Neuronal stem cell (in vitro differentiated cells): ENCODE measurements around the gene GRIK5.

Source experiments
- DNase-seq: peaks from one replicate; pipeline ENCODE4 v3.0.0-alpha.2; 2013; ENCODE audit warnings: low spot score
- H2AFZ ChIP-seq: one replicate; pipeline ENCODE4 v1.6.1; 2013; ENCODE audit warnings: mild to moderate bottlenecking, low read length, inconsistent platforms
- H2AK5ac ChIP-seq: 2 replicates; pipeline ENCODE4 v1.6.1; 2013; ENCODE audit warnings: low read depth, mild to moderate bottlenecking, inconsistent platforms, low read length, moderate library complexity, mixed read lengths
- H2BK120ac ChIP-seq: 2 replicates; pipeline ENCODE4 v1.6.1; 2013; ENCODE audit warnings: low read depth, mild to moderate bottlenecking, inconsistent platforms, low read length, moderate library complexity, mixed read lengths
- H2BK12ac ChIP-seq: one replicate; pipeline ENCODE4 v1.6.1; 2013; ENCODE audit warnings: low read length, inconsistent platforms
- H2BK15ac ChIP-seq: 2 replicates; pipeline ENCODE4 v1.6.1; 2013; ENCODE audit warnings: mild to moderate bottlenecking, low read length, inconsistent platforms, mixed read lengths
- H2BK5ac ChIP-seq: one replicate; pipeline ENCODE4 v1.6.1; 2013; ENCODE audit warnings: inconsistent platforms, mild to moderate bottlenecking, low read length, moderate library complexity
- H3K14ac ChIP-seq: one replicate; pipeline ENCODE4 v1.6.1; 2013; ENCODE audit warnings: low read length, inconsistent platforms
- H3K18ac ChIP-seq: 2 replicates; pipeline ENCODE4 v1.6.1; 2013; ENCODE audit warnings: low read length, inconsistent platforms
- H3K23ac ChIP-seq: 2 replicates; pipeline ENCODE4 v1.6.1; 2013; ENCODE audit warnings: low read depth, mild to moderate bottlenecking, mixed read lengths, low read length, inconsistent platforms; ENCODE audit not compliant: poor library complexity
- H3K27ac ChIP-seq: replicated peaks from 3 replicates; pipeline ENCODE4 v1.5.1; 2013; ENCODE audit warnings: low read length, inconsistent platforms
- H3K27me3 ChIP-seq, 3 experiments: 2 replicates each; pipeline ENCODE4 v1.6.1; 2013; ENCODE audit warnings: low read length in 3 of 3, mild to moderate bottlenecking in 2 of 3, inconsistent platforms in 1 of 3, low read depth in 1 of 3, mixed read lengths in 1 of 3, moderate library complexity in 1 of 3; ENCODE audit not compliant: control insufficient read depth in 3 of 3, insufficient read depth in 3 of 3
- H3K36me3 ChIP-seq, 2 donors: replicated peaks in 1 of 2; 2 replicates each; pipeline ENCODE4 v1.6.1; 2013; ENCODE audit warnings: low read length in 2 of 2; ENCODE audit not compliant: control insufficient read depth in 2 of 2, insufficient read depth in 2 of 2
- H3K4ac ChIP-seq: 2 replicates; pipeline ENCODE4 v1.6.1; 2013; ENCODE audit warnings: inconsistent platforms, mild to moderate bottlenecking, low read length, moderate library complexity
- H3K4me1 ChIP-seq, 2 donors: 1 replicate in 1 of 2; 2 replicates in 1 of 2; pipeline ENCODE4 v1.6.1; 2013; ENCODE audit warnings: low read length in 2 of 2, low read depth in 1 of 2; ENCODE audit not compliant: control insufficient read depth in 2 of 2, insufficient read depth in 1 of 2
- H3K4me2 ChIP-seq: one replicate; pipeline ENCODE4 v1.6.1; 2013; ENCODE audit warnings: mild to moderate bottlenecking, low read length, inconsistent platforms; ENCODE audit not compliant: insufficient read depth, poor library complexity, severe bottlenecking
- H3K4me3 ChIP-seq, 2 donors: 2 replicates each; pipeline ENCODE4 v1.5.1; 2013; ENCODE audit warnings: low read length in 2 of 2, mild to moderate bottlenecking in 2 of 2, inconsistent platforms in 1 of 2, moderate library complexity in 1 of 2
- H3K79me1 ChIP-seq: one replicate; pipeline ENCODE4 v1.6.1; 2013; ENCODE audit warnings: low read depth, mild to moderate bottlenecking, inconsistent platforms, low read length, moderate library complexity
- H3K9ac ChIP-seq: one replicate; pipeline ENCODE4 v1.6.1; 2013; ENCODE audit warnings: mild to moderate bottlenecking, low read depth, low read length, inconsistent platforms; ENCODE audit not compliant: poor library complexity
- H3K9me3 ChIP-seq, 2 donors: replicated peaks in 1 of 2; 2 replicates each; pipeline versions ENCODE3 to v1.6.1; 2013; ENCODE audit warnings: low read length in 2 of 2, mild to moderate bottlenecking in 2 of 2, inconsistent platforms in 1 of 2, low read depth in 1 of 2, mixed read lengths in 1 of 2, moderate library complexity in 1 of 2; ENCODE audit not compliant: control insufficient read depth in 2 of 2, insufficient read depth in 1 of 2
- H4K8ac ChIP-seq: one replicate; pipeline ENCODE4 v1.6.1; 2013; ENCODE audit warnings: low read depth, mild to moderate bottlenecking, inconsistent platforms, low read length, moderate library complexity
- H4K91ac ChIP-seq: one replicate; pipeline ENCODE4 v1.6.1; 2013; ENCODE audit warnings: low read length, low read depth, mild to moderate bottlenecking, inconsistent platforms; ENCODE audit not compliant: poor library complexity
- WGBS, 2 donors: extraction: QIAGEN DNeasy Blood & Tissue Kit; methylation state at CpG; one replicate each; pipeline ENCODE4 v1.1.7; 2013; ENCODE audit warnings: missing lambda C conversion rate in 2 of 2, mixed read lengths in 1 of 2; ENCODE audit not compliant: insufficient read length in 2 of 2, insufficient replicate concordance in 1 of 2; ENCODE audit errors: extremely low coverage in 2 of 2; 5-methylcytosine and 5-hydroxymethylcytosine counted together

The GRIK5 gene

GRCh38 chr19:41981724-41982123 is 88.3 kb downstream of the GRIK5 start:
- Histone ChIP-seq H3K4ac (no peak overlapping the region), H2BK15ac (no peak overlapping the region), H2BK12ac (no peak overlapping the region), H2AFZ (no peak overlapping the region), H3K18ac (no peak overlapping the region), H3K14ac (no peak overlapping the region), H3K4me1 (no peaks in the 10 kb centered on the region), H4K91ac (no peak overlapping the region), H3K9ac (peak overlapping the region; percentile 7), H3K23ac (peak overlapping the region; percentile 46), H3K79me1 (no peaks in the 10 kb centered on the region), H3K27me3 (no peaks in the 10 kb centered on the region), H3K4me3 (no peak overlapping the region), H3K27ac (no peak overlapping the region), H4K8ac (no peak overlapping the region), H2AK5ac (no peak overlapping the region), H2BK5ac (no peak overlapping the region), H2BK120ac (no peak overlapping the region), H3K9me3 (no peaks in the 10 kb centered on the region), H3K36me3 (peaks cover 1 to 13% of the 10 kb centered on the region in 2 donors), H3K4me2 (no peak overlapping the region)
- no CpG with 5 or more reads among the region's 15 CpGs for WGBS, 2 donors
- DNase-seq = no peak

GRCh38 chr19:41978470-41978869 is 91.5 kb downstream of the GRIK5 start:
- Histone ChIP-seq H4K8ac (no peak overlapping the region), H3K27me3 (no peaks in the 10 kb centered on the region), H3K9me3 (no peaks in the 10 kb centered on the region), H3K4me1 (no peaks in the 10 kb centered on the region), H3K9ac (peak overlapping the region; percentile 70), H3K27ac (no peak overlapping the region), H2AK5ac (no peak overlapping the region), H2BK120ac (no peak overlapping the region), H2AFZ (no peak overlapping the region), H3K14ac (no peak overlapping the region), H2BK5ac (no peak overlapping the region), H2BK12ac (no peak overlapping the region), H3K4ac (no peak overlapping the region), H3K18ac (no peak overlapping the region), H3K79me1 (no peaks in the 10 kb centered on the region), H3K23ac (peak overlapping the region; percentile 31), H3K36me3 (peaks cover 3 to 14% of the 10 kb centered on the region in 2 donors), H2BK15ac (no peak overlapping the region), H3K4me2 (no peak overlapping the region), H4K91ac (no peak overlapping the region), H3K4me3 (no peak overlapping the region)
- no peak for DNase-seq
- WGBS, 2 donors = no CpG with 5 or more reads among the region's 17 CpGs

GRCh38 chr19:41977916-41978315 is 92.1 kb downstream of the GRIK5 start:
- Histone ChIP-seq H2AFZ (no peak overlapping the region), H2BK5ac (no peak overlapping the region), H3K4me3 (peak overlapping the region in 1 of 2 donors; percentile 12), H3K79me1 (no peaks in the 10 kb centered on the region), H3K9ac (peak overlapping the region; percentile 70), H3K4ac (no peak overlapping the region), H3K27me3 (no peaks in the 10 kb centered on the region), H3K27ac (no peak overlapping the region), H2BK15ac (no peak overlapping the region), H3K23ac (peak overlapping the region; percentile 55), H3K4me2 (no peak overlapping the region), H3K9me3 (no peaks in the 10 kb centered on the region), H2AK5ac (peak overlapping the region; percentile 81), H4K91ac (no peak overlapping the region), H3K36me3 (peaks cover 3 to 14% of the 10 kb centered on the region in 2 donors), H3K14ac (peak overlapping the region; percentile 56), H2BK120ac (no peak overlapping the region), H3K18ac (no peak overlapping the region), H4K8ac (no peak overlapping the region), H3K4me1 (no peaks in the 10 kb centered on the region), H2BK12ac (no peak overlapping the region)
- no peak for DNase-seq
- WGBS, 2 donors = no CpG with 5 or more reads among the region's 22 CpGs

DNA sequence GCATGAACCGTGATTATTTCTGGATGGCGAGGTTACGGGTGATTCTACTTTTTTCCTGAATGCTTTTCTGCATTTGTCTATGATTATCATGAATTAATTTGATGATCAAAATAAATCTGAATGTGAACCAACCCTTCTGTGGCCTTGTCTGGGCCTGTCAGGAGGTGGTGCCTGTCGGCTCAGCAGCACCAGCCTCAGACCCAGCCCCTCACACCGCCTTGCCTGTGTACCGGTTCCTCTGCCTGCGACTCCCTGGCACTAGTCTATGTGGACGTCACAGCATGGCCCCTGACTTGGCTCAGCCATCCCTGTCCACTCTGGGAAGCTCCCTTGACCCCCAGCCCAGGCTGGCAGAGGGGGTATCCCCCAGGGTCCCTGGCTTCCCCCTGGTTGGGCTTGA is 95.4 kb downstream of the GRIK5 start:
- H3K36me3 ChIP-seq = peaks cover 5% of the 10 kb centered on the region in 2 donors
- no peak overlapping the region for H2AFZ ChIP-seq
- no peaks in the 10 kb centered on the region for H3K27me3 ChIP-seq
- no peak overlapping the region for H3K23ac ChIP-seq
- H4K91ac ChIP-seq = no peak overlapping the region
- H3K4me2 ChIP-seq = no peak overlapping the region
- H2BK15ac ChIP-seq = no peak overlapping the region
- no peak overlapping the region for H2AK5ac ChIP-seq
- peak overlapping the region; percentile 90 for H2BK12ac ChIP-seq
- no peaks in the 10 kb centered on the region for H3K79me1 ChIP-seq
- H3K4me1 ChIP-seq = no peaks in the 10 kb centered on the region
- H2BK120ac ChIP-seq = no peak overlapping the region
- no peak overlapping the region for H4K8ac ChIP-seq
- H3K14ac ChIP-seq = no peak overlapping the region
- no CpG with 5 or more reads among the region's 8 CpGs for WGBS, 2 donors
- no peak overlapping the region for H3K4ac ChIP-seq
- H3K18ac ChIP-seq = no peak overlapping the region
- H2BK5ac ChIP-seq = no peak overlapping the region
- no peaks in the 10 kb centered on the region for H3K9me3 ChIP-seq
- no peak overlapping the region for H3K4me3 ChIP-seq
- H3K9ac ChIP-seq = no peak overlapping the region
- no peak for DNase-seq
- H3K27ac ChIP-seq = no peak overlapping the region
